HG02943 (cell line): ENCODE results near the gene ZNF488.

Source experiments
- ATAC-seq: cut with Tn5 transposase; IDR thresholded peaks from one replicate; pipeline ENCODE4 v1.9.1; 2021; ENCODE audit warnings: mild to moderate bottlenecking, low read depth, moderate library complexity; ENCODE audit not compliant: unreplicated experiment

Gene ZNF488

GRCh38 chr10:47334466-47335295 lies 49.4 kb downstream of the ZNF488 start:
- ATAC-seq, result no peak

GRCh38 chr10:47333532-47333931 lies 50.6 kb downstream of the ZNF488 start:
- no peak for ATAC-seq

GRCh38 chr10:47332946-47333345 lies 51.1 kb downstream of the ZNF488 start:
- ATAC-seq, result no peak

GRCh38 chr10:47332371-47332770 lies 51.7 kb downstream of the ZNF488 start:
- ATAC-seq, result no peak

- no peak for ATAC-seq
Measured at GRCh38 chr10:47331954-47332353, 52.1 kb downstream of the ZNF488 start.

- no peak for ATAC-seq
Measured at GRCh38 chr10:47331491-47331890, 52.6 kb downstream of the ZNF488 start.

- ATAC-seq, result no peak
Measured at GRCh38 chr10:47330804-47331203, 53.3 kb downstream of the ZNF488 start.

- no peak for ATAC-seq
Measured at GRCh38 chr10:47330366-47330765, 53.7 kb downstream of the ZNF488 start.

GRCh38 chr10:47329855-47330254 lies 54.2 kb downstream of the ZNF488 start:
- ATAC-seq, result no peak

GRCh38 chr10:47326927-47327330 lies 57.2 kb downstream of the ZNF488 start:
- no peak for ATAC-seq

- ATAC-seq, result no peak
Measured at GRCh38 chr10:47326306-47326926, 57.7 kb downstream of the ZNF488 start.

GRCh38 chr10:47325303-47326291 lies 58.5 kb downstream of the ZNF488 start:
- no peak for ATAC-seq

- no peak for ATAC-seq
Measured at GRCh38 chr10:47323636-47324296, 60.3 kb downstream of the ZNF488 start.

GRCh38 chr10:47323087-47323486 lies 61.0 kb downstream of the ZNF488 start:
- no peak for ATAC-seq

- ATAC-seq, result no peak
Measured at GRCh38 chr10:47322300-47323061, 61.6 kb downstream of the ZNF488 start, which contains the start of gene GDF2. TSS of gene GDF2 (plus strand) at chr10:47322454. CDS start at chr10:47322669, 215 bp downstream.

- no peak for ATAC-seq
Measured at GRCh38 chr10:47321521-47322195, 62.4 kb downstream of the ZNF488 start.

GRCh38 chr10:47320812-47321211 lies 63.3 kb downstream of the ZNF488 start:
- no peak for ATAC-seq

- no peak for ATAC-seq
Measured at GRCh38 chr10:47319784-47320183, 64.3 kb downstream of the ZNF488 start.

GRCh38 chr10:47318706-47319105 lies 65.4 kb downstream of the ZNF488 start:
- ATAC-seq, result no peak
